AG04449 (cell line): Measurements from ENCODE around the gene PHOX2B.
A peak's percentile ranks its signal among the peaks of the same experiment; 100 is the strongest.
"Not testable (repeated sequence)": the region's sequence is repeated elsewhere in the genome, so short reads cannot be mapped to it uniquely, and the experiment has no call there.

ENCODE experiments used
- CTCF ChIA-PET: fragments of 350-600 bp; formaldehyde crosslinking; extraction: SDS; loops from one replicate; lab custom pipeline; 2021; ENCODE audit warnings: antibody characterized with exemption; lab: Yijun Ruan, JAX
- POLR2A ChIA-PET: fragments of 400-600, 350-600 bp; formaldehyde crosslinking; extraction: SDS; loops from one replicate; lab custom pipeline; 2020; ENCODE audit warnings: antibody characterized with exemption, inconsistent platforms; lab: Yijun Ruan, JAX
- DNase-seq: peaks from one replicate; pipeline ENCODE4 v3.0.0-alpha.2; 2010; ENCODE audit warnings: low read depth, low spot score
- H3K4me3 ChIP-seq: 2 replicates; pipeline ENCODE4 v1.5.1; 2011; ENCODE audit warnings: low read depth, mild to moderate bottlenecking, control low read depth, low read length
- TF ChIP-seq, protein P1 (sequence below): IDR thresholded peaks from one replicate; pipeline ENCODE4 v1.5.1; 2011; ENCODE audit warnings: mild to moderate bottlenecking, moderate library complexity, low read length, control low read depth, inconsistent platforms; ENCODE audit not compliant: insufficient read depth; ENCODE audit errors: missing control alignments

The PHOX2B gene

DNA sequence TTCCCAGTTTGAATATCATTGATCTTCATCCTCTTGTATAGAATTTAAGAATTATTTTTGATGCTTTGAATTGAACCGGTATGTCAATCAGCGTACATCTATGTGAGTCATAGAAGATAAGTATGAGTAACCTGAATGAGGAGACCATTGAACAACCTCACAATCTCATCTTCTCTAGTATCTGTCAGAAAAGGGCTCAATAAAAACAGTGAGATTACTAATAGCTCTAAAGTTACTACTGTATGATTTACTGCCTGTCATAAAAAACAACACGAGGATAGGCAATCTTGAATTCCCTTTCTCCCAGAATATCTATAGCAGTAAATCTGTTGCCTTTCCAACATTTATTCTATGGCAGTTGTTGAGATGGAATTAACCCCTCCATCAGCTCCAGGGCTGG is 36.1 kb downstream of the PHOX2B start:
- TF ChIP-seq, protein P1, sequence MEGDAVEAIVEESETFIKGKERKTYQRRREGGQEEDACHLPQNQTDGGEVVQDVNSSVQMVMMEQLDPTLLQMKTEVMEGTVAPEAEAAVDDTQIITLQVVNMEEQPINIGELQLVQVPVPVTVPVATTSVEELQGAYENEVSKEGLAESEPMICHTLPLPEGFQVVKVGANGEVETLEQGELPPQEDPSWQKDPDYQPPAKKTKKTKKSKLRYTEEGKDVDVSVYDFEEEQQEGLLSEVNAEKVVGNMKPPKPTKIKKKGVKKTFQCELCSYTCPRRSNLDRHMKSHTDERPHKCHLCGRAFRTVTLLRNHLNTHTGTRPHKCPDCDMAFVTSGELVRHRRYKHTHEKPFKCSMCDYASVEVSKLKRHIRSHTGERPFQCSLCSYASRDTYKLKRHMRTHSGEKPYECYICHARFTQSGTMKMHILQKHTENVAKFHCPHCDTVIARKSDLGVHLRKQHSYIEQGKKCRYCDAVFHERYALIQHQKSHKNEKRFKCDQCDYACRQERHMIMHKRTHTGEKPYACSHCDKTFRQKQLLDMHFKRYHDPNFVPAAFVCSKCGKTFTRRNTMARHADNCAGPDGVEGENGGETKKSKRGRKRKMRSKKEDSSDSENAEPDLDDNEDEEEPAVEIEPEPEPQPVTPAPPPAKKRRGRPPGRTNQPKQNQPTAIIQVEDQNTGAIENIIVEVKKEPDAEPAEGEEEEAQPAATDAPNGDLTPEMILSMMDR = no peak
- H3K4me3 ChIP-seq = no peak overlapping the region
- CTCF ChIA-PET = no interaction called here
- POLR2A ChIA-PET = no interaction called here
- no peak for DNase-seq

DNA sequence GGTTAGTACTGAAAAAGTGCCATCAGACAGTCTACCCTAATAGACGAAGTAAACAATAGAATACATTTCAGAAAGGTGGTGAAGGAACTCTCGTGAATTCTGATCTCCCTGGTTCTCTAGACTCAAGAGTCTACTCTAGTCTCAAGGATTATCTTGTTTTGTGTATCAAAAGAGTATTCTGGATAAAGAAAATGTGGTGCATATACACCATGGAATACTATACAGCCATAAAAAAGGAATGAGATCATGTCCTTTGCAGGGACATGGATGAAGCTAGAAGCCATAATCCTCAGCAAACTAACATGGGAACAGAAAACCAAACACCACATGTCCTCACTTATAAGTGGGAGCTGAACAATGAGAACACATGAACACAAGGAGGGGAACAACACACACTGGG is 36.9 kb downstream of the PHOX2B start:
- H3K4me3 ChIP-seq, POLR2A ChIA-PET, CTCF ChIA-PET, DNase-seq: not testable (repeated sequence)

DNA sequence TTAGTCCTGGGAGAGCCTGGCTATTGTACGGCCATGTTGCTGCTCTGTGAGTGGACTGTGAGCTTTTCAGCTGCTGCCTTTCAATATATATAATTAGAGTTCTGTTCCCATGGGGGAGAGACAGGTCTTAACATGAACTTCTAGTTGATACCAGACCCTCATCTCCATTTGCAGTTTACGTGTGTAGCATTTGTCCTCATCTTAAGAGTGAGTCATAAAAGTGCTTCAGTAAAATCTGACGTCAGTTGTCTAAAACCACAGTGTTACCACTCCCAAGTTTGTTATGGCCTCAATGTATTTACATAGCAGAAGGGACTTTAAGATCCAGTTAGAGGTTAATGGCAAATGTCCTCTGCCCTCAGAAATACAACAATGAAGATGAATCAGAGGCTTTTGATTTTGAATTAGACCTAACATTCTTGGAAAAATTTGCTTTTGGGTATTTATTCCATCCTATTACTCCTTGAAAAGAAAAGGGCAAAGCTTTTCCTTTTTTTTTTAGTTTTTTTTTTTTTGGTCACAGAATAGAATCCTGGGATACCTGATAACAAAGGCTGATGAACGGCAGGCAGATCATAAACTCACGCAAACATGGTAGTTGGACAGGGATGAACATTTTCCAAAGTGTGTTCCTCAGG is 38.6 kb downstream of the PHOX2B start:
- POLR2A ChIA-PET = interaction anchor here (0.5 kb wide), 1 partner anchor 13 kb away, joined by 4 read pairs; no protein-coding TSS in a partner anchor
- H3K4me3 ChIP-seq = no peak overlapping the region
- DNase-seq = peak; percentile 19
- TF ChIP-seq, protein P1 = no peak
- CTCF ChIA-PET = interaction anchor here (1.2 kb wide), 1 partner anchor 26 kb away, joined by 4 read pairs; no protein-coding TSS in a partner anchor

DNA sequence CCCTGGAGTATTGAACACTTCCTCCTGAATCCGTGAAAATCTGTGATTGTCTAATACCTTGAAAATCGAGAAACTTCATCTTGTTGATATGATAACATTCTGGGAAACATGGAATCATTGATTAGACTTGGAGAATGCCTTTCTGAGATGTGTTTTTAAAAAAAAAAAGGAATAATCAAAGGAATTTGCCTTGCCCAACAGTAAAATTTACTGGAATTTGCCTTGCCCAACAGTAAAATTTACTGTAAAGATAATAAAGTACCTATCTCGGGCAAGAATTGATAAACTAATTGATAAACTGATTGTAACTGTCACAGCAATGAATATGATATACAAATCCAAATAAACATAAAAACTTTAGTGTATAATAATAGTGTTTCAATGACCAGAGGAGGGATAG is 44.7 kb downstream of the PHOX2B start:
- ChIA-PET POLR2A (no interaction called here), CTCF (no interaction called here)
- no peak for DNase-seq
- H3K4me3 ChIP-seq = no peak overlapping the region
- TF ChIP-seq, protein P1 = no peak

DNA sequence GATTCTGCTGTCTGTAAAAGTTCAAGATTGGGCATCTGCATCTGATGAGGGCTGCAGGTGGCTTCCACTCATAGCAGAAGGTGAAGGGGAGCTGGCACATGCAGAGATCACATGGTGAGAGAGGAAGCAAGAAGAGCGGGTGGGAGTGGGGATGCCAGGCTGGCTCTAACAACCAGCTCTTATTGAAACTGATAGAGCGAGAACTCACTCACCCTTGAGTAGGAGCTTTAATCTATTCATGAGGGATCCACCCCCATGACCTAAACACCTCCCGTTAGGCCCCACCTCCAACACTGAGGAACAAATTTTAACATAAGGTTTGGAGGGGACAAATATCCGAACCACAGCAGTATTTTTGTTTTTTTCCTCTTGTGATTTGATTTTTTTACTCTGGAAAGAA is 45.8 kb downstream of the PHOX2B start:
- ChIA-PET CTCF (interaction anchor here (1.2 kb wide), 1 partner anchor 9 kb away, joined by 5 read pairs; no protein-coding TSS in a partner anchor), POLR2A (no interaction called here)
- TF ChIP-seq, protein P1 = no peak
- no peak overlapping the region for H3K4me3 ChIP-seq
- no peak for DNase-seq

DNA sequence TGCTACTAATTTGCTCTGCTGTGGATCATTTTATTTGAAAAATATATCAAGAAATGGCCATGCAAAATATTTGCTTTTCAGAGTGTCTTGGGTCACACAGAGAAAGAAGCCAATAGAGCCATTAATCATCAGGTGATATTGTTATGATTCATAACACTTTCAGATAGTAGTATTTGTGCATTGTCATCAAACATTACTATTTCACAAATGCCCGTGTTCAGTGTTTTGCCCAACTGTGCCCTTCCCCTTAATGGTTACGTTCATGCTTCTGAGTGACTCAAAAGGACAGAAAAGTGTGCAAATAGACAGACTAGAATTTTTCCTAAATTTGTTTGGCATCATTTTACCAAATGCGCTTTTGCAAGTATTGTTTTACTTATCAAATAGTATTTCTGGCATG is 46.5 kb downstream of the PHOX2B start:
- TF ChIP-seq, protein P1 = no peak
- ChIA-PET CTCF (interaction anchor here (0.7 to 1.0 kb wide), 3 partner anchors 9 to 421 kb away, joined by 3 to 5 read pairs (median 4); no protein-coding TSS in a partner anchor), POLR2A (no interaction called here)
- DNase-seq = no peak
- H3K4me3 ChIP-seq = no peak overlapping the region
